Activated gamma-delta T cell treated with anti-CD3 and anti-CD28 coated beads, Interleukin-2, amount 50 U/mL, for 16 hours (primary cell): ENCODE data around the gene TNPO1.
A peak's percentile ranks its signal among the peaks of the same experiment; 100 is the strongest.
"Not testable (repeated sequence)": the region's sequence is repeated elsewhere in the genome, so short reads cannot be mapped to it uniquely, and the experiment has no call there.

Source experiments
- DNase-seq: peaks from one replicate; pipeline ENCODE4 v3.0.0-alpha.2; 2020; ENCODE audit warnings: low read depth

Gene TNPO1

DNA sequence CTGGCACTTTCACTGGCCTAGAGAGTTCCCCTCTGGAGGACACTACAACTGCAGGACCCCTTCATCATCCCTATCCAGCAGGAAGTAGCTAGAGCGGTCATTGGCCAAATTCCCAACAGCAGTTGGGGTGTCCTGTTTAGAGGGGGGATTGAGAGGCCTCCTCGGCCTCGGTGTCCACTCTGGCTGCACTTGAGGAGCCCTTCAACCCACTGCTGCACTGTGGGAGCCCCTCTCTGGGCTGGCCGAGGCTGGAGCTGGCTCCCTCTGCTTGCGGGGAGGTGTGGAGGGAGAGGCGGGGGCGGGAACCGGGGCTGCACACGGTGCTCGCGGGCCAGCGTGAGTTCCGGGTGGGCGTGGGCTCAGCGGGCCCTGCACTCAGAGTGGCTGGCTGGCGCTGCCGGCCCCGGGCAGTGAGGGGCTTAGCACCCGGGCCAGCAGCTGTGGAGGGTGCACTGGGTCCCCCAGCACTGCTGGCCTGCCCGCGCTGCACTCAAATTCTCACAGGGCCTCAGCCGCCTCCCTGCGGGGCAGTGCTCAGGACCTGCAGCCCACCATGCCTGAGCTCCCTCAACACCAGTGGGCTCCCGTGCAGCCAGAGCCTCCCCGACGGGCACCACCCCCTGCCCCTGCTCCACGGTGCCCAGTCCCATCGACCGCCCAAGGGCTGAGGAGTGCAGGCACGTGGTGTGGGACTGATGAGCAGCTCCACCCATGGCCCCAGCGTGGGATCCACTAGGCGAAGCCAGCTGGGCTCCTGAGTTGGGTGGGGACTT lies 118.7 kb downstream of the TNPO1 start:
- not testable (repeated sequence) for DNase-seq

DNA sequence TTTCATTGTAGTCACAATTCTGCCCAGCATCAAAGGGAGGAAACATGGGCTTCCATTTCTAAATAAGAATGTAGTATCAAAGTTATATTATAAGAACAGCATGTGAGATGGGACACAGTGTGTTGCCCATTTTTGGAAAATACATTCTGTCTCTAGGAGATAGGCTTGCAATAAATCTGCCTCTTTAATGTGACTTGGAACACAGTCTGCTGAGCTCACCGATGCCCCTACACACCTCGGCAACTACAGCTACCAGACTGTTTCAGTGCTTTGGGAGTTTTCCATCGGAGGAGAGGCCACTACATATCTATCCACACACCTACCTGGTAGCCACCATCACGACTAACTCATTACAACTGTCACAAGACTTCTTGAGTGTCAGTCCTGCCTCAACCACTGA lies 120.4 kb downstream of the TNPO1 start:
- DNase-seq: no peak

DNA sequence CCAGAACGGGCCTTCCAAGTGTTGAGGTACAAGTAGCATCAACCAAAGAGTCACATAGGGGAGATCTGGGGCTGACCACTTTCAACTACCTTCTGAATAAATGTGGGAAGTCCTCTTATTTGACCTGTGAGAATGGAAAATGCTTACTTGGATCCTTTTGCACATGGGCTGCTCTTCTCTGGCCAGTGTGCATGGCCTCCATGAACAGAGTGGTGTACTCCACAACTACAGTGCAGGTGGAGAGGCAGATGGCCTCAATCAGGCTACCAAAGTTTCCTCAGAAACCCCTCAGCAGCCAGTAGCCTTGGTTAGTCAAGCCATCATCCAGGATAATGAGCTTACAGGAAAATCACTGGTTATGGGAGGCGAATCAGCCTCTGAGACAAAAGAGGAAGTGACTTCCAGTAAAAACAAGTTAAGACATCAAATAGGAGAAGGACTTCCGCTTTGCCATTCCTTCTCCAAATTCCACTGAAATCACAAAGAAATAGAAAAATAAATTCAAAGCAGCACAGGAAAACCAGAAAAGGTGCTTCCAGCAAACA lies 121.1 kb downstream of the TNPO1 start:
- DNase-seq: no peak

DNA sequence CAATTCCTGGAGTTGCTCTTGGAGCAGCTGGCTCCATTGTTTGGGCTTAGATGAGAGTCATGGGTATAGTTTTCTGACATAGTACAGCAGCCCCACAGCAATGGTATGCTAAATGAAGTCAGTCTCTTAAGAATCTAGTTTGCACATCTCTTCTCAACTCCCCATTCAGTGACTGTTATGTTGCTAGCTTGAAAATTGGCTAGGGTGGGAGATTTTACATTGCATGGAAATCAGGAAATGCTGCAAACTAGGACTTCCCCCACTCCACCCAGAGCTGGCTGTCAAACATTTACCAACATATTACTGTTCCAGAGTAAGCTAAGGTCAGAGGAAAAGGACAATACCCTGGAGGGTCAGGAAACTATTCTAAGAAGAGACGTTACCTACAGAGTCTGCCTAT lies 121.7 kb downstream of the TNPO1 start:
- DNase-seq: no peak

DNA sequence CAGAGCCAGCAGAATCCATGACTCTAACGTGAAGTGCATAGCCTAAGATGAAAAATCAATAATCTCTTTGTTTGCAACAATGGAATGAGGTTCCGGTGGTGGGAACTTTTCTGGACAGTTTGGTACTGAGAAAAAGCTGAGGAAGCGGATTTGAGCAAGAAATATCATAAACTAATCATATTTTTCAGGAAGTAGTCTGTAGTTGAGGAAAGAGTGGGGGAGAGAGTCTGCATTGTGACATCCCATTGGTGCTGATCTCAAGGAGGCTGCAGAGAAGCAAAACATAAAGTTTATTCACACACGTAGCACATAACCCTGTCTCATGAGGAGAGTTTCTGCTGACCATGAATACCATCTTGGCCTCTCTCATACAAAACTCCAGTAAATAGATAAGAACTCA lies 123.6 kb downstream of the TNPO1 start:
- DNase-seq: no peak

DNA sequence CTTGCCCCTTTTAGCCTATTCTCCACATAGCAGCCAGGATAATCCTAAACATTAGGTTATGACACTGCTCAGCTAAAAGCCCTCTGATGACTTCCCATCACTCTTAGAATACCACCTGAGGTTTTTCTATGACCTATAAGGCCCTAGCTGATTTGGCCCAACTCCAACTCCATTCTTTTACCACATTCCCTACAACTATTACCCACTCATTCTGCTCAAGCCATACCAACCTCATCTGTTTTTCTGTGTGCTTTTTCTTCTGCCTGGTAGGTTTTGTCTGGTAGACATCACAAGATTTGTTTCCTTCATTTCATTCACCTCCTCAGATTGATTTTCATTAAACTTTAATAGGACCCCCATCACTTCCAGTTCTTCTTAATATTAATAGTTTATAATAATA lies 126.8 kb downstream of the TNPO1 start:
- no peak for DNase-seq

DNA sequence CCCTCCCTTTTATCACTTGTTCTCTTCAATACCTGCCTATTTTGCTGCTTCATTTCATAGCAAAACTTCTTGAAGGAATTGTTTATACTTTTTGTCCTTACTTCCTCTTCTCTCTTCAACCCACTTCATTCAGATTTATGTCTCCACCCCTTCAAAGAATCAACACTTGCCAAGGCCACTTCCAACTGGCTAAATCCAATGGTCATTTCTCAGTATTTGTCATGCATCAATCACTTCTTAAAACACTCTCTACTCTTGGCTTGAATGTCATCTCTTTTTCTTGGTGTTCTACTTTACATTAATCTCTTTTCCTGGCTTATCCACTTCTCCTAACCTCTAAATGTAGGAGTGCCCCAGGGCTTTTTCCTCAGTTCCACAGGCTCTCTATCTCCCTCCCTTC lies 131.0 kb downstream of the TNPO1 start:
- no peak for DNase-seq

DNA sequence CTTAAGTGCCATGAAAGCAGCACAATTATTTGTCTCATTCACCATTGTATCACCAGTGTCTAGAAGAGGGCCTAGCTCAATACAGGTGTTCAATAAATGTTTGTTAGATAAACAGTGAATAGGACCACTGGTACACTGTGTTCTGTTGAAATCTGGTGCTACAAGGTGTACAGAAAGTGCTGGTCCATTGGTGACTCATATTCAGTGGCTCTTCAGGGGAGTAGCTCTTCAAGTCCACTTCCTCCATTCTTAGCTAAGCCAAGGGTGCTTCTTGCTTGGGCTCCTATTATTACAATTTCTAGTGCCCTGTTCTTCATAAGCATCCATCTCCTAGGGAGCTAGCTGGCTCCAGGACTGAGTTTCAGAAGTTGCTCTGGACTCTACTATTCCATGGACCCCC lies 133.0 kb downstream of the TNPO1 start:
- no peak for DNase-seq

DNA sequence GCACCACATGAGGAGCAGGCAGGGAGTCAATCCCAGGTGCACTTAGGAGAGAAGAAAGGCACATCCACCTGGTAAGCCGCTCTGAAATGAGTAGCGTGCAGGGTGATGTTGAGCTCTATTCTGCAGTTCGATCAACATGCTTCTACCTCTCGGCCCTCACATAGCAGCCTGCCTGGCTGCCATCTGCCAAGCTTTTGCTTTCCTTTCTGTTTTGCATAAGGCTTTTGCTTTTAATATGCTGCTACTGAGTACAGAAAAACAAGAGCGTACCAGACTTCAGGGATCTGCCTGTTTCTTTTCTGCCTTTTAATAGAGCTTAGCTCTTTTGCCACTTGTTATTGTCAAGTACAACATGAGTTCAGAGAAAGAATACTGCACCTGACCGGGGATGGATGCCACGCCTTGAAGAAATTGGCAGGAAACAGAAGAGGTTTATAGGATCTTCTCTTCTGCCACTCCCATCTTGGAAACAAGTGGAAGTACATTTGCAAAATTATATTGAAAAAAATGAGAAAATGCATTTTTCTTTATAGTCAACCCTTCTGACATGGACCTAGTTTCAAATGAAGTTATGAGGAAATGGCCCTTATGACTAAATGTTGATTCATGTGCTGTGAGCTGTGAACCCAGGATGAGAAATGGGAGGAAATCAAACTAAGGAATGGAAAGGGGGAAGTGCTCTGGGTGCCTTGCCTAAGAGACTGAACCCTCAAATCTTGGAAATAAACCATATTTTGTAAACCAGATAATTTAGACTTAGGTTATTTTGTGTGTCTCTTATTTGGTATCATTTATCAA lies 135.4 kb downstream of the TNPO1 start:
- DNase-seq: no peak

DNA sequence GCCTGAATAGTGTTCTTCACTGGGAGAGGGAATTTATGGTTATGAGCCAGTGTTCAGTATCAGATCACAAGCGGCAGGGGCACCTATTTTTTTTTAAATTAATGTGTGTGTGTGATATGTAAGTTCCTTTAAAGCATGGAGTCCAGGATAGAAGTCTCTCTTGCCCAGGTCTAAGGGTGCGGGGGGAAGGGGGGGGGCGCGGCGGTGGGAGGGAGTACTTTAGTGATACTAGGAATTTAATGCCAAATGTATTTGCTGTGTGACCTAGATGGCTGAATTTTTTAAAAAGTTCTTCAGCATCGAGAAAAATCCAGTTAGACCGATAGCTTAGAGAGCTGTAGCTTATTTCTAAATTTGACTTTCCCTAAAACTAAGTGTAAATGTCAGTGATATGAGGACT lies 137.9 kb downstream of the TNPO1 start:
- no peak for DNase-seq

DNA sequence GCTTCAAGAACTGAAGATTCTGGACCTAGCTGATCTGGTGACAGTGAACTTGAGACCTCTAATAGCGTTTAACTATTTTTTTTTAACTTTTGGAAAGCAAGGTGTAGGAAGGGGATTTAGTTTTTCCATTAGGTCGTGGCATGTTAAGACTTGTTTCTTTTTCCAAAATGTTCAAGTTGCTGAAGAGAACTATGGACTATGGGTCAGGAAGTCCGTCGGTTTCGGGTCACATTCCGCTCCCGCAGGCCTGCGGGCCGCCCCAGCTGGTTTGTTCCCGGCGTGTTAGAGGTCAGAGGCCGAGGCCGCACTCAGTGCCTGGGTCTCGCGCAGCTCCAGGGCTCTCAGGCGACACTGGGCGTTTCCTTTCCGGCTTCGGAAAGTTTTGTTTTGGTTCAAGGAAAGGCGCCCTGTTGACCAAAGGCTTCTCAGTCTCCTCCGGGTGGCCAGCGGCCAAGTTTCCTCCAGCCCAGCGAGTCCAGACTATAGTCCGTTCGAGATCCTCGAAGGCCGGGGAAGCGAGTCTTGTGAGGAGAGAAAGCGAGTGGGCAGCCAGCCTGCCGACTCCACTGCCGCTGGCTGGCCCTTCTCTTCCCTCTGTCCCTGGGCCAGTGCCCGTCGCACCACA lies 138.8 kb downstream of the TNPO1 start:
- DNase-seq: no peak

DNA sequence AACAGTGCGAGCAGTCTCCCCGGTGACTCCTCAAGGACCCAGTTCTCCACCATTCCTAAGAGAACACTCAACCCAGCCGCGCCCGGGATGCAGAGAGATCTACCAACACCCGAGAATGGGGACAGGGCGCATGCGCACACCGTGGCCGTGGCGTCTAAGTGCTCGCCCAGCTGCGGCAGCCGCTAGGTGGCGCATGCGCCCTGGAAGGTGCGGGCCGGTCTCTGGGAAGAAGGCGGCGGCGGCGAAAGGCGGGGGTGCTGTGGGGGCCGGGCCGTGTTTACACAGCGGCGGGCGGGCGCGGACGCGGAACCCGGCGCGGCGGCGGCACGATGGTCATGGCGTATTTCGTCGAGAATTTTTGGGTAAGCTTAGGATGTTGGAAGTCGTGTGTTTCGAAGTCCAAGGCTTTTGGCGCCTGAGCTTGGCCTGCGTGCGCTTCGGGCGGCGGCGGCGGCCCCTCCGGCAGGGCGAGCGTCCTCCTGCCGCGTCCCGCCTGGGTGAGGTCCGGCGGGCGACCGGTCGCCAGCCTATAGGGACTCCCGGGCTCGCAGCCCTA lies 139.4 kb downstream of the TNPO1 start, which contains the start of gene FCHO2:
TSS of gene FCHO2 (plus strand) at position 274 of the 556 bp plus-strand sequence. CDS start at position 330, 56 bp downstream.
- DNase-seq: peak; percentile 95

DNA sequence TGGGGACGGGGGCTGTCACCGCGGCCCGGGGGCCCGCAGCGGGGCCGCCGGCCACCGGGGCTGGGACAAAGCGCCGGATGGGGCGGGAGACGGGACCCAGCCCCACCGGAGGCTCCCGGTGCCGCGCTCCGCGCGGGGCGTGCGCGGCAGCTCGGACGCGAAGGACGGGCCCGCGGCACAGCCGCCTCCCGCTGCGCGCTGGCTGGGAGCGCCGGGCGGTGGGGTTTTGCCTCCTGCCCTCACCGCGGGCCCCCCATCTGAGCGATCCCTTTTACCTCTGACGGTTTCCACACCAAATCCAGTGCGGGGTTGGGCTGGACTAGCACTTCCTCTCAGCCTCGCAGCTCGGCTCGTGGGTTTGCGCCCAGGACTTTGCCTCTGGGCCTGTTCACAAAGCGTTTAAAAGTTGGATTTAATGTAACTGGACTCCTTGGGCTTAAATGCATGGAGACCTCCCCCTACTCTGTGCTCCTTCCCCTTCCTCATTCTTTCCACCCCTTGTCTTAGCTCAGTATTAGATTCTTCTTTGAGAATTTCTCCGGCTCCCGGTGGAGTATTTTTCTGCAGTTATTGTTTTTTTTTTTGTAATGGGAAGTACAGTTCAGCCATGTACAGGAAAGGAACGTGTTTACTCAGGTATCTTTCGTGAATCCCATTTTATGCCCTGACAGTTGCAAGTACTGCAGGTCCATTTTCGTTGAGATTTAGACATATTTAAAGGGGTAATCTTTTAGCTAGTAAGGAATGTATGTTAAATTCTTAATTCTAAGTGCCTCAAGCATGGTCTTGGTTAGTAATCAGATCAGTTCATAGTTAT lies 140.1 kb downstream of the TNPO1 start:
- DNase-seq: peak; percentile 4

DNA sequence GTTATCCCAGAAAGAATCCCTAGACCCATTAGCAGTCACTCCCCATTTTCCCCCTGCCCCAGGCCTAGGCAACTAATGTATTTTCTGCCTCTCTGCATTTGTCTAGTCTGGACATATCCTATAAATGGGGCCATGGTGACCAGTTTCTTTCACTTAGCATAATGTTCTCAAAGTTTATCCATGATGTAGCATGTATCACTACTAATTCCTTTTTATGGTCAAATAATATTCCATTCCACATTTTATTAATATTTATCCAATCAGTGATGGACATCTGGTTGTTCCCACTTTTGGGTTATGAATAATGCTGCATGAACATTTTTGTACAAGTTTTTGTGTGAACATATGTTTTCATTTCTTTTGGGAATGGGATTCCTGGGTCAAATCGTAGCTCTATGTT lies 140.9 kb downstream of the TNPO1 start:
- no peak for DNase-seq

DNA sequence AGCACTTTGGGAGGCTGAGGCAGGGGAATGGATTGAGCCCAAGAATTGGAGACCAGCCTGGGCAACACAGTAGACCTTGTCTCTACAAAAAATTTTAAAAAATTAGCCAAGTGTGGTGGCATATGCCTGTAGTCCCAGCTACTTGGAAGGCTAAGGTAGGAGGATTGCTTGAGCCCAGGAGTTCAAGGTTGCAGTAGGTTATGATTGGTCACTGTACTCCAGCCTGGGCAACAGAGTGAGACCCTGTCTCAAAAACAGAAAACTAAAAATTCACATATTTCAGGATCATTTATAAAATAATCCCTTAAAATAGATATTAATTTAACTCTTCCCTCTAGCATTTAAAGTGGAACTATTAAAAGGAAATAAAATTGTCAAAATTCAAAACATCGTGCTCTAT lies 142.8 kb downstream of the TNPO1 start:
- no peak for DNase-seq
